Left renal pelvis (tissue), 4 donors: ENCODE measurements around the gene PLEKHA6. TPM values are rescaled to one million over a fixed set of nuclear protein-coding genes. Genes with fewer than 3 reads are reported as not detected.

Experiments
- DNase-seq, 4 donors: peaks; one replicate each; pipeline ENCODE4 v3.0.0-alpha.2; 2013; ENCODE audit warnings: low read depth in 4 of 4, low spot score in 3 of 4
- polyA plus RNA-seq, 4 donors: library from polyadenylated mRNA; unstranded; fragments of 120-200 nt; gene quantifications; one replicate each; pipeline ENCODE4 v1.2.1, GENCODE V29; 2013; ENCODE audit not compliant: insufficient read length in 4 of 4

The PLEKHA6 gene
- polyA plus RNA-seq, 4 donors, result 46.1 to 55.8 (median 46.5) TPM

DNA sequence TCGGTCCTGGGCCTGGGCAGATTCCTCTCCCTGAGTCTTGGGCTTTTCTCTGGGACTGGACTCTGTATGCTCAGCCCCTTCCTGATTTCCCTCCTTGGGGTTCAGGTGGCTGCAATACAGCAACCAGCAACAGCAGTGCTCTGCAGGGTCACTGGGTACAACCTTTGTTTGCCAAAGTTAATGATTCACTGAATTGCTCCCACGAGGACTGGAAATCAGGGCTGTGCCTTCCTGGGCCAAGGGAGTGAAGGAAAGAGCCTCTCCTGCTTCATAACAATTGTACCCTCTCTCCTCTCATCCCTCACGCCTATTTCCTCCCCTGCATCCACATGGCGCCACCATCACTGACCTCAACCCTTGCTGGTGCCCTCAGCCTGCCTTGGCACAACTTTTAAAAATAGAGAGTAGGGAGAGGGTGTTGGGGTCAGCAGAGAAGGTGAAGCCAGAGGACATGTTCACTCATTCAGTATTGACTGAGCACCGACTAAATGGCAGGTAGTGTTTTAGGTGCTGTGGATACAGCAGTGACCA, 93.2 kb downstream of the PLEKHA6 start:
- no peak for DNase-seq

GRCh38 chr1:204265665-204266064, 94.1 kb downstream of the PLEKHA6 start:
- DNase-seq, result no peak

DNA sequence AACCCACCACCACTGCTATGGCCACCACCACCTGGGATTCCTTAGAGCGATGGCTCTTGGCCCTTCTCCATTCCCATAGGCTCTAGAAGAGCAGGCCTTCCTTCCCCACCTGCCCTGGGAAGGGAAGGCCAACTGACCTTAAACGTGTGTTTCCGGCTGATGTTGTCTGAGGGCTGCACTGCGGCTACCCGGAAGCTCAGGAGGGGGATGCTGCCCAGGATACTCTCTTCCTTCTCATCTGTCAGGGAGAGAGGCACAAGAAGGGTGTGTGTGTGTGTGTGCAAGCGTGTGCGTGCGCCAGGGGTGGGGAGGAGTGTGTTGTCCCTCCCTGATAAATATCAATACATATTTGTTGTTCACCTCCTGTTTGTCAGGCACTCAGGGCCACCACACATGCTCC, 94.9 kb downstream of the PLEKHA6 start:
- no peak for DNase-seq

GRCh38 chr1:204263254-204263910, 96.3 kb downstream of the PLEKHA6 start:
- no peak for DNase-seq

- no peak for DNase-seq
Measured at GRCh38 chr1:204262506-204263253, 97.0 kb downstream of the PLEKHA6 start.

DNA sequence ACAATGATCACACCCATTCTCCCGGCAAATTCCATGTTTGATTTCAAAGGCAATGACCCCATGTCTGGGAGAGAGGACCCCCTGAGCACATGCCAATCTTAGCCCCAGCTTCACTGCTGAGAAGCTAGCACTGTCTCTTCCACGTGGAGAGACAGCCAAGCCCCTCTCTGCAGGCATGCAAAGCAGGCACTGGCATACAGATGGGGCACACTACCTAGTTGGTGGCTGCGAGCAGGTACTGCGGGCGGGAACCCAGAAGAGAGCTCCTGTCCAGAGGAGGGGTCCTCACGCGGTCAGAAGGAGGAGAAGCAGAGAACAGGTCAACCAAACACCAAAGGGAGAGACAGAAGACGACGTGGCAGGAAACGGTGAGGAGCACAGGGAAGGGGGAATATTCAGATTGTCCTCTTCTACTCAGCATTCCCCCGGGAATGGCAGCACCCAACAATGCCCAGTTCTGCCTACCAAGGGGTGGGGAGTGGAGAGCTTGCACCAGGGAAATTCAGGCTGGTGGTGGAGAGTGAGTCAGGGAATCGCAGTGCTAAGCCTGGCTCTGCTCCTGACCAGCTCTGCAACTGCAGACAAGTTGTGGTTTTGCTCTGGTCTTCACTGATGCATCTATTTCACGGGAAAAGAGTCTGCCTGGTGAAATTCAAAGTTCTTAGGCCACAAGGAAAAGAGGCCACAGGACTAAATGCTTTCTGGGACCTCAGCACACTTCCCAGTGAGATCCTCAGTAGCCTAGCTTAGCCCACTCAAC, 97.8 kb downstream of the PLEKHA6 start:
- no peak for DNase-seq

DNA sequence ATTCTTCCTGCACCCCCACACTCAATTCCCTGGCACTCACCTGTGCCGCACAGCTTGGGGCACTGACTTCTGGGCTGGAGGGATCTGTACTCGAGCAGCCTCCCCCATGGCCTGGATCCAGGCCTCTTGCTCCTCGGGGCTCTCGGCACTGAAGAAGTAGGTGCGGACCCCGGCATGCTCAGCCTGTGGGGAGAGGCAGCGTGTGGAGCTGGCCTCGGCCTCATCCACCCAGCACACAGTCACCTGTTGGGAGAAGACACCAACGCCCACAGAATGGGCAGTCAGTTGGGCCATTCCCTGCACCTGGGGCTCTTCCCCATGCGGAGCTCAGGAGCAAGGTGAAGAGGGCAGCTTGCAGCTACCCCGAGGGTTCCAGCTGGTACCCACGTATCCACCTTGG, 98.5 kb downstream of the PLEKHA6 start:
- DNase-seq, result no peak

DNA sequence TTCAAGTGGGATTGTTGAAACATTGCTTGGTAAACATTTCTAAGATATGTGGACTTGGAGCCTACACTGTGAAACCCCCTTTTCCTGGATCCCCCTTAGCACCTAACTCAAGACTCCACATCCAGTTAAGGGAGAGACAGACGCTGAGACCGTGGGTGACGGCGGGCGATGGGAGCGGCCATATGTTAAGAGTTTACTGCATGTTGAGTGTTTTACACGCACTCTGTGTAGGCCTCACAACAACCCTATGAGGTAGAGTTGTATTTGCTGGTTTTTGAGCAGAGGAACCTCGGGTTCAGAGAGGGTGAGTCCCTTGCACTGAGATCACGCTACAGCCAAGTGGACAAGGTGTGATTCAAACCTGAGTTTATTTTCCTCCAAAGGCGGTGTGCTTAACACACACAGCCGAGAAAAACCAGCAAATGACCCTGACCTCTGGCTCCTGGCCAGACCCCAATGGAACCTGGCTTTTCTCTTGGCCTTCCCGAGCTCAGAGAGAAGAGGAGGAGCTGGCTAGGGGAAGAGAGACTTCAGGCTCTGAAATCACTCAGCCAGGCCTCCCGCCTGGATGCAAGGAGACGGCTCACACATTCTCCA, 99.0 kb downstream of the PLEKHA6 start:
- DNase-seq, result no peak

- DNase-seq, result no peak
Measured at GRCh38 chr1:204259782-204260181, 99.9 kb downstream of the PLEKHA6 start.

GRCh38 chr1:204259196-204259595, 100.5 kb downstream of the PLEKHA6 start:
- DNase-seq, result no peak

GRCh38 chr1:204258213-204259115, 101.3 kb downstream of the PLEKHA6 start:
- DNase-seq, result no peak

- no peak for DNase-seq
Measured at GRCh38 chr1:204257446-204257845, 102.3 kb downstream of the PLEKHA6 start.

- DNase-seq, result no peak
Measured at GRCh38 chr1:204256531-204256930, 103.2 kb downstream of the PLEKHA6 start.

DNA sequence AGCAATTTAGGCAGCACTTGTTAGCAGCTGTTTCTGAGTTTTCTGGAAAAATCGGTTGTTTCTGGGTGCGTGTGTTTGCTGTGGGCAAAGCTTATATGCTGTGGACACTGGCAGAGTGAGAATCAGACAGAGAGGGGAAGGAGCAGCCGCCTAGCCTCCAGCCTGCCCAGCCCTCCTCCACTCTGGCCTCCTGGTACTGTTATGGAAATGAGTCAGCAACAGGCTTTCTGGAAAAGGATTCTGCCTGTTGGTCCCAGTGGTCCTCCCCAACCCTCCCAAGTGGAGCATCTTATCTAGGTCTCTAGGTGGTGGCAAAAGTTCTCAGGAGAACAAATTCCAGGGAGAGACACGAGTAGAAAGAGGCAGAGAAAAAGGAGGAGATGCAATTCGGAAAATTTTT, 103.8 kb downstream of the PLEKHA6 start:
- DNase-seq, result no peak

- no peak for DNase-seq
Measured at GRCh38 chr1:204255225-204255624, 104.5 kb downstream of the PLEKHA6 start.

GRCh38 chr1:204254031-204254661, 105.6 kb downstream of the PLEKHA6 start:
- no peak for DNase-seq

GRCh38 chr1:204251926-204252689, 107.6 kb downstream of the PLEKHA6 start:
- no peak for DNase-seq

GRCh38 chr1:204251286-204251685, 108.4 kb downstream of the PLEKHA6 start:
- DNase-seq, result no peak
